ENCODE data around the gene ISOC1. TPM values are rescaled to one million over a fixed set of nuclear protein-coding genes. Genes with fewer than 3 reads are reported as not detected.

The ISOC1 gene
- total RNA-seq, 1 donor from 2014 or later, result 26.3 TPM

GRCh38 chr5:129114539-129115193 lies 20.1 kb downstream of the ISOC1 start:
- Mint-ChIP-seq H3K27me3 (no peaks in the 10 kb centered on the region), H3K9me3 (no peaks in the 10 kb centered on the region), H3K4me3 (no peak overlapping the region), H3K27ac (no peak overlapping the region), H3K36me3 (peaks cover 8% of the 10 kb centered on the region), H3K4me1 (ENCODE audit: unreplicated experiment) (peaks cover 21% of the 10 kb centered on the region)
- TF ChIP-seq CTCF (conservative IDR thresholded peaks at IDR 0.05), result no peak
- DNase-seq (ENCODE audit: extremely low spot score, unreplicated experiment), result no peak

- no peak for TF ChIP-seq CTCF (conservative IDR thresholded peaks at IDR 0.05)
- Mint-ChIP-seq H3K9me3 (no peaks in the 10 kb centered on the region), H3K27me3 (no peaks in the 10 kb centered on the region), H3K36me3 (peaks cover 8% of the 10 kb centered on the region), H3K4me3 (no peak overlapping the region), H3K27ac (no peak overlapping the region), H3K4me1 (ENCODE audit: unreplicated experiment) (peaks cover 21% of the 10 kb centered on the region)
- DNase-seq (ENCODE audit: extremely low spot score, unreplicated experiment), result no peak
Measured at GRCh38 chr5:129115680-129116079, 21.1 kb downstream of the ISOC1 start.

GRCh38 chr5:129116797-129117196 lies 22.2 kb downstream of the ISOC1 start:
- Mint-ChIP-seq H3K36me3 (peaks cover 8% of the 10 kb centered on the region), H3K4me1 (ENCODE audit: unreplicated experiment) (peaks cover 21% of the 10 kb centered on the region), H3K27ac (no peak overlapping the region), H3K4me3 (no peak overlapping the region), H3K27me3 (no peaks in the 10 kb centered on the region), H3K9me3 (no peaks in the 10 kb centered on the region)
- DNase-seq (ENCODE audit: extremely low spot score, unreplicated experiment), result no peak
- TF ChIP-seq CTCF (conservative IDR thresholded peaks at IDR 0.05), result no peak

GRCh38 chr5:129118405-129118804 lies 23.9 kb downstream of the ISOC1 start:
- Mint-ChIP-seq H3K27ac (no peak overlapping the region), H3K27me3 (no peaks in the 10 kb centered on the region)
- DNase-seq (ENCODE audit: extremely low spot score, unreplicated experiment), result no peak

GRCh38 chr5:129118826-129119225 lies 24.3 kb downstream of the ISOC1 start:
- Mint-ChIP-seq H3K4me3 (no peak overlapping the region), H3K9me3 (no peaks in the 10 kb centered on the region), H3K36me3 (peaks cover 4% of the 10 kb centered on the region), H3K27ac (no peak overlapping the region), H3K4me1 (ENCODE audit: unreplicated experiment) (peaks cover 21% of the 10 kb centered on the region), H3K27me3 (no peaks in the 10 kb centered on the region)
- no peak for DNase-seq (ENCODE audit: extremely low spot score, unreplicated experiment)
- TF ChIP-seq CTCF (conservative IDR thresholded peaks at IDR 0.05), result no peak

More at GRCh38 chr5:129118405-129118804, 23.9 kb downstream of the ISOC1 start:
- peaks cover 6% of the 10 kb centered on the region for H3K36me3 Mint-ChIP-seq
- H3K9me3 Mint-ChIP-seq, result no peaks in the 10 kb centered on the region
- no peak for TF ChIP-seq CTCF (conservative IDR thresholded peaks at IDR 0.05)
- no peak overlapping the region for H3K4me3 Mint-ChIP-seq
- H3K4me1 Mint-ChIP-seq (ENCODE audit: unreplicated experiment), result peaks cover 21% of the 10 kb centered on the region

All from type B pancreatic cell (in vitro differentiated cells).